NCI-H524 (cell line): Measurements from ENCODE around the gene RNF4.
"Not testable (repeated sequence)": the region's sequence is repeated elsewhere in the genome, so short reads cannot be mapped to it uniquely, and the experiment has no call there.

ENCODE experiments used
- DNase-seq, 2 experiments: peaks; one replicate each; lab custom pipeline; 2025; lab: John Stamatoyannopoulos, UW

RNF4 gene

DNA sequence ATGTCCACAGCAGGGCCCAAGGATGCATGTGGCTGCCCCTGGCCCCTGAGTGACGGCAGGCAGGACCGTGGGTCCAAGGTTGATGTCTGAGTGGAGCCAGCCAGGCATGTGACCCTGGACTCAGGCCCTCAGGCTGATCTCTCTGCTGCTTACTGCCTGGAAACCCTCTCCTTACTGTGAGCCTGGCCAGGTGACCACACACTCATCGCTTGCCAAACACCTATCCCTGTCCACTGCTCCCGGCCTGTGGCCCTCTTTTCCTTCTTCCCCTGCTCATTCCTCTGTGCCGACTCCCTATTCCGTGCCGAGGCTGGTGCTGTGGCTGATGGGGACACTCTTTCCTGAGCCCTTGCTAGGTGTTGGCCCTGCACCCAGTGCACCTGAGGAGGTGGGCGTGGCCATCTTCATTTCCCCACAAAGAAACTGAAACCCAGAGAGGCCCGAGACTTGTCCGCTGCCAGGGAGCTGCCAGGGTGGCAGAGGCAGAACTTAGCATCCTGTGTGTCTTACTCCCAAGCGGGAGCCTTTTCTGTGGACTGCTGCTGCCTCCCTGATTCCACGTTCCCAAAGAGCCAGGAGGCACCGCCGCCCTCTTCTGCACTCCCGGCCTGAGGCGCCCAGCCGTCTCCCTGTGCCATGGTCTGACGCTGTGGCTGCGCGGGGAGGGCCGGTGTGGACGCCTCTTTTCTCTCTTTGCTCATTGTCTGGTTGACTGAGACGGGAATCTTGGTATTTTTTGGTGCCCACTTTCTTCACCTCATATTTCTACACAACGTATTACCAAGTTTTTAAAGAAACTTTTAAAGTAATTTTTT is 11.2 kb upstream of the RNF4 start:
- DNase-seq = no peak

- no peak for DNase-seq
Measured at GRCh38 chr4:2458546-2459491, 10.1 kb upstream of the RNF4 start.

- DNase-seq = no peak
Measured at GRCh38 chr4:2459589-2460349, 9.1 kb upstream of the RNF4 start.

GRCh38 chr4:2461246-2461960 is 7.5 kb upstream of the RNF4 start:
- DNase-seq = no peak

DNA sequence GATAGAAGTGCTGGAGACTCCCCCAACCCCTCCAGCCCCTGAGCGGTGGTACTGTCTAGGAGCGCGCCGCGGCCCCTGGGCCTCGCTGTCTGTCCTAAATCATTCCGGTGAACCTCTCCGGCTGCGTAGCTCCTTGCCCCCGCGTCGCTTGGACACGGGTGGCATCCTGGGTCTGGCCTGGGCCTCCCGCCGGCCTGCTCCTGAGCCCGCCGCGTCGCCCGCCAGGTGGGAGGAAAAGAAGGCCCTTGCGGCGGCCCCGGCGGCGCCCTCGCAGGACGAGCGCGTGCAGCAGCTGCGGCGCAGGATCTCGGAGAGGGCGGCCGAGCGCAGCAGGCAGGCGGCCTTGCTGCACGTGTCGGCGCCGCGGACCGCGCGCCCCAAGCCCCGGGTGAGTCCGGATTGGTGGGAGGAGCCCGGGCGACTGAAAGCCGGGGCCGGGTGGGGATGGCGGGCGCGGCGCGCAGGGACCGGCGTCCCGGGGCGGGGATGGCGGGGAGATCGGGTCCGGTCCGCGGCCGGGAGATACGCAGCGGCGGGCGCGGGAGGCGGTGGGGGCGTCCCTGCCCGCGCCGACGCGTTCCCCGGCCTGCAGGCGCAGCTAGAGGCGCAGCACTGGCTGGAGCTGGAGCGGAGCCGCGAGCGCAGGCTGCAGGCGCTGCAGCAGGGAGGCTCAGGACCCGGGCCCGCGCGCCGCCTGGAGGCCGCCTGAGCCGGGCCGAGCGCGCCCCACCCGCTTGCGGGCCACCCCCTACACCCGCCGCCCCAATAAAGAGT is 6.5 kb upstream of the RNF4 start:
- DNase-seq = peak; percentile 61 to 69

GRCh38 chr4:2462992-2463762 is 5.7 kb upstream of the RNF4 start:
- DNase-seq = no peak

DNA sequence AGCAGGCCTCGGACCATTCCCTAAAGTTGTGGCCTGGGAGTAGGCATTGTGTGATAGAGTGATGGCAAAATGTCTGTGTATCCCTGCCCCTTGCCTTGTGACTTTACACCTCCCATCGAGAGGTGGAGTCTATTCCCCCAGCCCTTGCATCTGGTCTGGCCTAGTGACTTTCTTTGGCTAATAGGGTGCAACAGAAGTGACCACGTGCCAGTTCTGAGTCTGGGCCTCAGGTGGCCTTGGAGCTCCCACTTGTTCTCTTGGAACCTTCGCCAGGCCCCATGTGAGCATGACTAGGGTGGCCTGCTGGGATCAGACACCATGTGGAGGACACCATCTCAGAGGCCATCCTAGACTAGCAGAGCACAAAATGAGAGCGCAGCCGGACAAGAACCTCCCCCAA is 3.9 kb upstream of the RNF4 start:
- DNase-seq = no peak

- not testable (repeated sequence) for DNase-seq
Measured at GRCh38 chr4:2465544-2465943, 3.4 kb upstream of the RNF4 start.

GRCh38 chr4:2469192-2469984 is 482 bp downstream of the RNF4 start:
- peak in 1 of 2 experiments; percentile 38 for DNase-seq

DNA sequence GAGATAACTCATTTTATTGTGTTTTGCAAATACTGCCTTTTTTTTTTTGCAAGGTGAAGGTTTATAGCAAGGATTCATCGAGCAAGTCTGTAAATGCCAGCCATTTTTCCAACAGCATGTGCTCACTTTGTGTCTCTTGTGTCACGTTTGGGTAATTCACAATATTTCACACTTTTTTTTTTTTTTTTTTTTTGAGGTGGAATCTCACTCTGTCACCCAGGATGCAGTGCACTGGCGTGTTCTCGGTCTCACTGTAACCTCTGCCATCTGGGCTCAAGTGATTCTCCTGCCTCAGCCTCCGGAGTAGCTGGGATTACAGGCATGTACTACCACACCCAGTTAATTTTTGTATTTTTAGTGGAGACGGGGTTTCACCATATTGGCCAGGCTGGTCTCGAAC is 1.9 kb downstream of the RNF4 start:
- no peak for DNase-seq

DNA sequence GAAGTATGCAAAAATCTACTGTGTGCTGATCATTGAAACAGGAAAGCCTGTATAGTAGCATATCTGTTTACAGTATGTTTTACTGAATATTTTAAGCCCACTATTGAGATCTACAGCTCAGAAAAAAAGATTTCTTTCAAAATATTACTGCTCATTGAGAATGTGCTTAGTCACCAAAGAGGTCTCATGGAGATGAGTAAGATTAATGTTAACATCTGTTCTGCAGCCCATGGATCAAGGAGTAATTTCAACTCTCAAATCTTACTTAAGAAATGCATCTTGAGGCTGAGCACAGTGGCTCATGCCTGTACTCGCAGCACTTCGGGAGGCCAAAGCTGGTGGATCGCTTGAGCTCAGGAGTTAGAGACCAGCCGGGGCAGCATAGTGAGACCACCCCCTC is 3.3 kb downstream of the RNF4 start:
- peak in 1 of 2 experiments; percentile 18 for DNase-seq

DNA sequence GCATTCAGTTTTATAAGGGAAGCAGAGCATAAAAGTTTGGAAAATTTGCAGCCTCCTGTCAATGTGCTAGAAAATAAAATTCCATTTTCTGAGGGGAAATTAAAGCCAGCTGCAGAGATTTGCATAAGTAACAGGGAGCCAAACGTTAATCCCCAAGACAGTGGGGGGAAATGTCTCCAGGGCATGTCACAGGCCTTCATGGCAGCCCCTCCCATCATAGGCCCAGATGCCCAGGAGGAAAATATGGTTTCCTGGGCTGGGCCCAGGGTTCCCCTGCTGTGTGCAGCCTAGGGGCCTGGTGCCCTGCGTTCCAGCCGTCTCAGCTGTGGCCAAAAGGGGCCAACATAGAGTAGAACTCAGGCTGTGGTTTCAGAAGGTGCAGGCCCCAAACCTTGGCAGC is 9.3 kb downstream of the RNF4 start:
- DNase-seq = peak; percentile 4 to 44

DNA sequence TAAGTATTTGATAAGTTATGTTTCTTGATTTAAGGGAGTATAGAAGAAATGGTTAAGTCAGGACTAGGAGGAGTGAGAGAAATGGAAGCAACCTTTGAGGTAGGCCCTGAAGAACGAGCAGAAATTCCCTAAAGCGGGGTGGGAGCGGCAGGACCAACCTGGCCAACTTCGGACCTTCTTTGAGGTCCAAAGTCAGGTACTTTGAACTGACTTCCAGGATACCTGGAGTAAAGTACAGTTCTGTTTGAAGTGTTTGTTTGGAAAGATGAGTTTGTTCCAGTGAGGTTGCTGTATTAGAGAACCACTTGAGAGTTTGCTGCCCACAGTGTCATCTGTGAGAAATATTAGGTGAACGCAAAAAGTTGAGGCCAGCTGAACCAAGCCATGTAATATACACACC is 11.7 kb downstream of the RNF4 start:
- DNase-seq = no peak

- DNase-seq = no peak
Measured at GRCh38 chr4:2482192-2482591, 13.3 kb downstream of the RNF4 start.

DNA sequence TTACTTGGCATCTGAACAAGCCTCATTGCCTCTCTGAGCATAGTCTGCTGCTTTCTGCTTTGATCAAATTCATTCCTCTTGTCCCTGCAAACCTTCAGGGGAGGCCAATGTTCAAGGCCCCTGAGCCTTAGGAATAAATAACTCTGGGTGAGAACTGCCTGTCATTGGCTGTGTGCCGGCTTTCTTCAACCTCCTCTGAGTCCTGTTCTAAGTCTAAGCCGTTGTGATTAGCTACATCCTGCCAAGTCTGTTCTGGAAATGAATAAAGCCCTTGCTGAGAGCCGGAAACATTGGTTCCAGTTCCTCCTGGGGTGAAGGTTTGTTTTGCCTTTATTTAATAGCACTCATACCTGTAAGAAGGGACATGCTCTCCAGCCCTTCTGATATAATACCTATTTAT is 13.8 kb downstream of the RNF4 start:
- DNase-seq = no peak

DNA sequence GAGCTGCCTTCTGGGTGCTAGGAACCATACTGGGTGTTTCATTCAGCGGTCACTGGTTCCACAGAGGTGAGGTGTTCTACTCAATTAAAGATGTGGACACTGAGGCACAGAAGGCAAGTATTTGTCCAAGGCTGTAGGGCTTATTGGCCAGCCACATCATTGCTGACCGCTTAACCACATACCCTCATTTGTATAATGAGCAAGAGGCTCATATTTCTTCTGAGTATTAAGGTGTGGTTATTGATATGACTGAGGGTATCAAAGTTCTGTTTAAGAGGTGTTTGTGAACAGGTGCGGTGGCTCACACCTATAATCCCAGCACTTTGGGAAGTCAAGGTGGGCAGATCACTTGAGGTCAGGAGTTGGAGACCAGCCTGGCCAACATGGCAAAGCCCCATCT is 14.3 kb downstream of the RNF4 start:
- DNase-seq = no peak

DNA sequence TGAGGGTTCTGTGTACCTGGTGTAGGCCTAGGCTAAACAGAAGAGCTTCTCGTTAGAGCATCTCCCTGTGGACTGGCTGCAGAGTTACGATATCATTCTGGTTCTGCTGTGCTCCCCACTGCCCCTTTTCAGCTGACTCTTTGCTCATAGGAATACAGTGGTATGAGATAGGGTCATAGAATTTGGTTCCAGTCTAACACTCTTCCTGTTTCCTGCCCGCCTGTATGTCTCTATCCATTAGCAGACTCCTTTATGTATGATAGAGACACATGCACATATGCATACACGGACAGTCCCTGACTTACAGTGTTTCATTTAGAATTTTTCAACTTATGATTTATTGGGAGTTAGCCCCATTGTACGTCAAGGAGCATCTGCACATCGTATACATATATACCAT is 15.3 kb downstream of the RNF4 start:
- DNase-seq = no peak

DNA sequence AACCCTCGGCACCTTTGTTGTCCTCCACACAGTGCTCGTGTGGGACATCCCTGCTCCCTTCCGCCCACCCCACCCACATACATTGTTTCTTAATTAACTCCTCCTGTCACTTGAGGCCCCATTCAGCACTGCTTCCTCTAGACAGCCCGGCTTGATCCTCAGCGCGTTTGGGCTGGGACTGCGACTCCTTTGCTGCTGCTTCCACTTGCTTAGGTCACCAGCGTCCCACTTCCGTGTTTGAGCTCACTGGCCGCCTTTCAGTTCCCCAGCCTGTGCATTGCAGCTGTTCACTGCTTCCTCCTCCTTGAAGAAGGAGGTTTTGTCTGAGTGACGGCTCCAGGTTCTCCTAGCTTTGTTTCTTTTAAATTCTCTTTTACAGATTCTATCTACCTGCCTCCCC is 16.1 kb downstream of the RNF4 start:
- DNase-seq = no peak

DNA sequence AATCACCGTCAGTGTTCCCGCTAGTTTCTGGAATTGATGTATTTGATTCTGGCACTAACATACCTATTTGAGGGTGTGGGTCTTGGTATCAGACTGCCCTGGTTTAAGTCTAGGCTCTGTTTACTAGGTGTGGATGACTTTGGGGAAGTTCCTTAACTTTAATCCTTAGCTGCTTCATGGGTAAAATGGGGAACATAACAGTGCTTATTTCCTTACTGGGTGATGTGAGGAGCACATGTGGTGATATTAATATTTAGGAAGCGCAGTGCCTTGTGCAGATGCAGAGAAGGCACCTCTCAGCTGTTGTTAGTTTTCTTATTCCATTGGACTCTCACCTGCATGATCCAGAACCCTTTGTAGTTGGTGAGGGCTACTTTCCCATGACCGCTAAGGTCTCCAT is 17.1 kb downstream of the RNF4 start:
- no peak for DNase-seq
